Caco-2 (cell line): ENCODE results near the gene FHIT. TPM values are rescaled to one million over a fixed set of nuclear protein-coding genes. Genes with fewer than 3 reads are reported as not detected.

Experiments
- BruUV-seq: library from RNA; stranded (reverse); fragments of 400-500 nt; replicated peaks from 2 replicates; lab custom pipeline; 2021; lab: Mats Ljungman, UMichigan
- CTCF ChIA-PET: fragments of 300-600 bp; sonication (Branson Sonifier 250); formaldehyde crosslinking; loops from one replicate; lab custom pipeline; 2022; ENCODE audit warnings: antibody characterized with exemption; lab: Charles Lee
- POLR2A ChIA-PET: fragments of 300-600 bp; sonication (Branson Sonifier 250); formaldehyde crosslinking; loops from one replicate; lab custom pipeline; 2022; ENCODE audit warnings: antibody characterized with exemption; lab: Charles Lee
- DNase-seq, 2 experiments: peaks; one replicate each; pipeline versions ENCODE4 v3.0.0 to v3.0.0-alpha.2; 2020 to 2022
- H3K27me3 ChIP-seq: replicated peaks from 2 replicates; pipeline ENCODE4 v1.6.0; 2011; ENCODE audit warnings: low read length; ENCODE audit not compliant: control insufficient read depth, insufficient read depth
- H3K36me3 ChIP-seq: 2 replicates; pipeline ENCODE4 v1.5.1; 2011; ENCODE audit warnings: low read length; ENCODE audit not compliant: control insufficient read depth, insufficient read depth
- H3K4me1 ChIP-seq: fragments of 250-450 bp; sonication (Bioruptor Pico); 2 replicates; pipeline ENCODE4 v1.5.1; 2020; ENCODE audit warnings: mild to moderate bottlenecking
- H3K4me3 ChIP-seq: 2 replicates; pipeline ENCODE4 v1.5.1; 2011; ENCODE audit warnings: low read depth, mild to moderate bottlenecking, control low read depth, low read length
- H3K9me3 ChIP-seq: fragments of 250-450 bp; sonication (Bioruptor Pico); 2 replicates; pipeline ENCODE4 v1.5.1; 2020; ENCODE audit warnings: mild to moderate bottlenecking, moderate library complexity
- H3K27ac Mint-ChIP-seq: one replicate; pipeline ENCODE4 v1.8.0; 2022; ENCODE audit warnings: mixed read lengths; ENCODE audit not compliant: unreplicated experiment
- H3K27me3 Mint-ChIP-seq: one replicate; pipeline ENCODE4 v1.8.0; 2022; ENCODE audit warnings: mixed read lengths; ENCODE audit not compliant: insufficient read depth, unreplicated experiment
- H3K36me3 Mint-ChIP-seq: one replicate; pipeline ENCODE4 v1.8.0; 2022; ENCODE audit warnings: mild to moderate bottlenecking, mixed read lengths; ENCODE audit not compliant: insufficient read depth, unreplicated experiment
- H3K4me1 Mint-ChIP-seq: one replicate; pipeline ENCODE4 v1.8.0; 2022; ENCODE audit warnings: low read depth, mixed read lengths; ENCODE audit not compliant: unreplicated experiment
- H3K4me3 Mint-ChIP-seq: one replicate; pipeline ENCODE4 v1.8.0; 2022; ENCODE audit warnings: mild to moderate bottlenecking, moderate library complexity, mixed read lengths; ENCODE audit not compliant: unreplicated experiment
- H3K9me3 Mint-ChIP-seq: one replicate; pipeline ENCODE4 v1.8.0; 2022; ENCODE audit warnings: mixed read lengths; ENCODE audit not compliant: unreplicated experiment
- CTCF ChIP-seq, 2 experiments: fragments of 200-600 bp in 1 of 2; IDR thresholded peaks; 1 replicate in 1 of 2; 2 replicates in 1 of 2; pipeline versions ENCODE4 v1.5.1 to v1.8.0; 2011 to 2022; ENCODE audit warnings: antibody characterized with exemption in 1 of 2, control low read depth in 1 of 2, inconsistent platforms in 1 of 2, low read depth in 1 of 2, low read length in 1 of 2, mild to moderate bottlenecking in 1 of 2, moderate library complexity in 1 of 2; ENCODE audit not compliant: insufficient read depth in 1 of 2, severe bottlenecking in 1 of 2, unreplicated experiment in 1 of 2
- intact Hi-C: fragments of 100-400 bp; cut with micrococcal nuclease; formaldehyde crosslinking; loops from one replicate; pipeline ENCODE4 v1.10.0; 2022; ENCODE audit not compliant: unreplicated experiment
- total RNA-seq: library from RNA; stranded (reverse); gene quantifications from 2 replicates; pipeline ENCODE4 v1.2.3, GENCODE V29; 2022

The FHIT gene
- total RNA-seq, 1 experiment from 2014 or later: 8.3 TPM

- no TSS peak for BruUV-seq
- no peak for DNase-seq
- peaks cover 5% of the 10 kb centered on the region for H3K27me3 Mint-ChIP-seq
- no peaks in the 10 kb centered on the region for H3K9me3 ChIP-seq
- POLR2A ChIA-PET: no interaction called here
- H3K4me3 Mint-ChIP-seq: no peak overlapping the region
- H3K27me3 ChIP-seq: no peaks in the 10 kb centered on the region
- no peak overlapping the region for H3K4me3 ChIP-seq
- no peaks in the 10 kb centered on the region for H3K9me3 Mint-ChIP-seq
- TF ChIP-seq CTCF (IDR thresholded peaks at IDR 0.05; ENCODE audit: insufficient read depth in 1 of 2, low read depth in 1 of 2, low read length in 1 of 2, severe bottlenecking in 1 of 2, unreplicated experiment in 1 of 2): no peak
- intact Hi-C loops: no loop called here
- H3K36me3 Mint-ChIP-seq: no peaks in the 10 kb centered on the region
- no peaks in the 10 kb centered on the region for H3K4me1 Mint-ChIP-seq
- CTCF ChIA-PET: no interaction called here
- no peaks in the 10 kb centered on the region for H3K4me1 ChIP-seq
- H3K27ac Mint-ChIP-seq: no peak overlapping the region
- H3K36me3 ChIP-seq: no peaks in the 10 kb centered on the region
Observed at GRCh38 chr3:59996056-59996455, 1255.2 kb downstream of the FHIT start.

- no TSS peak for BruUV-seq
- ChIA-PET POLR2A (no interaction called here), CTCF (no interaction called here)
- intact Hi-C loops: no loop called here
- Histone ChIP-seq H3K4me3 (no peak overlapping the region), H3K9me3 (no peaks in the 10 kb centered on the region), H3K4me1 (no peaks in the 10 kb centered on the region), H3K36me3 (no peaks in the 10 kb centered on the region), H3K27me3 (no peaks in the 10 kb centered on the region)
- peaks cover 5% of the 10 kb centered on the region for H3K27me3 Mint-ChIP-seq
- H3K36me3 Mint-ChIP-seq: no peaks in the 10 kb centered on the region
- no peak for DNase-seq
- no peak overlapping the region for H3K4me3 Mint-ChIP-seq
- no peaks in the 10 kb centered on the region for H3K4me1 Mint-ChIP-seq
- no peak overlapping the region for H3K27ac Mint-ChIP-seq
- no peaks in the 10 kb centered on the region for H3K9me3 Mint-ChIP-seq
- TF ChIP-seq CTCF (IDR thresholded peaks at IDR 0.05; ENCODE audit: insufficient read depth in 1 of 2, low read depth in 1 of 2, low read length in 1 of 2, severe bottlenecking in 1 of 2, unreplicated experiment in 1 of 2): no peak
Observed at GRCh38 chr3:59995563-59995962, 1255.7 kb downstream of the FHIT start.

- Mint-ChIP-seq H3K4me3 (no peak overlapping the region), H3K36me3 (no peaks in the 10 kb centered on the region), H3K4me1 (no peaks in the 10 kb centered on the region), H3K27ac (no peak overlapping the region), H3K27me3 (peaks cover 5% of the 10 kb centered on the region), H3K9me3 (no peaks in the 10 kb centered on the region)
- CTCF ChIA-PET: no interaction called here
- Histone ChIP-seq H3K9me3 (no peaks in the 10 kb centered on the region), H3K4me3 (no peak overlapping the region), H3K27me3 (no peaks in the 10 kb centered on the region), H3K36me3 (no peaks in the 10 kb centered on the region), H3K4me1 (no peaks in the 10 kb centered on the region)
- no peak for DNase-seq
- intact Hi-C loops: no loop called here
- POLR2A ChIA-PET: no interaction called here
- BruUV-seq: no TSS peak
- no peak for TF ChIP-seq CTCF (IDR thresholded peaks at IDR 0.05; ENCODE audit: insufficient read depth in 1 of 2, low read depth in 1 of 2, low read length in 1 of 2, severe bottlenecking in 1 of 2, unreplicated experiment in 1 of 2)
Observed at GRCh38 chr3:59994732-59995304, 1256.4 kb downstream of the FHIT start.
